GM12891 (cell line): ENCODE measurements around the gene HMGCS2.

Experiments used
- POLR2A ChIP-seq: IDR thresholded peaks from 2 replicates; pipeline ENCODE4 v1.6.1; 2011; ENCODE audit warnings: low read depth, low read length, control low read depth
- POLR2AphosphoS5 ChIP-seq: IDR thresholded peaks from 2 replicates; pipeline ENCODE4 v1.6.1; 2011; ENCODE audit warnings: low read depth, low read length, control low read depth
- POU2F2 ChIP-seq: IDR thresholded peaks from 2 replicates; pipeline ENCODE4 v1.6.1; 2011; ENCODE audit warnings: low read depth, mild to moderate bottlenecking, control low read depth, low read length, moderate library complexity
- SPI1 ChIP-seq: IDR thresholded peaks from 2 replicates; pipeline ENCODE4 v1.6.1; 2011; ENCODE audit warnings: low read depth, low read length, control low read depth
- TAF1 ChIP-seq: IDR thresholded peaks from 2 replicates; pipeline ENCODE4 v1.6.1; 2011; ENCODE audit warnings: low read depth, low read length, control low read depth

DNA sequence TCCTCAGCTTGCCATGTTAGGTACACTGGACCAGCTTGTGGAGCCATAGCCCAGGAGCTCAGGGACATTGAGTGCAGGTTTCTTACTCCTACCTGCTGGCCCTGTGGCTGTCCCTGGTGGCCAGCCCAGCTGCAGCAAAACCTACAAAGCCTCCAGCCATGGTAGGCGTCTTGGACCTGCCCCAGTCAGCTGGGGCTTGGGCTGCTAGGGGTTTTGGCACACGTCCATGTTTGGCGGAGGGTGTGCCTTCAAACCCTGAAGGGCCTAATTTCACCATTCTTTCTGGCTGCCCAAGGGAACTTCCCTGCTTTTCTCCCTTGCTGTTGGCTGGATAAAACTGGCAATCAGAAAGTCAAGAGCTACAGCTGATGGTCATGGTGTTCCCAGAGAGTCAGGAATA is 25.4 kb downstream of the HMGCS2 start:
- TF ChIP-seq POLR2A: no peak
- no peak for TF ChIP-seq TAF1
- TF ChIP-seq POLR2AphosphoS5: no peak
- TF ChIP-seq POU2F2: no peak
- no peak for TF ChIP-seq SPI1
